Upper lobe of left lung (tissue), 6 donors: ENCODE data around the gene CDH13. TPM values are rescaled to one million over a fixed set of nuclear protein-coding genes. Genes with fewer than 3 reads are reported as not detected.

ENCODE experiments used
- ATAC-seq, 2 donors: fragments of 200-7000 bp; cut with Tn5 transposase; one replicate each; pipeline ENCODE4 v1.9.1; 2022; ENCODE audit warnings: mild to moderate bottlenecking in 2 of 2, moderate library complexity in 2 of 2; ENCODE audit not compliant: low FRiP score in 2 of 2
- DNase-seq, 2 donors: peaks; one replicate each; pipeline ENCODE4 v3.0.0-alpha.2; 2019 to 2020
- H3K27ac ChIP-seq, 4 donors: fragments of 200-600 bp; sonication (generic); one replicate each; pipeline ENCODE4 v1.5.1; 2016 to 2019
- H3K27me3 ChIP-seq, 4 donors: fragments of 200-600 bp; sonication (generic); one replicate each; pipeline ENCODE4 v1.5.1; 2017 to 2019
- H3K36me3 ChIP-seq, 4 donors: fragments of 200-600 bp; sonication (generic); one replicate each; pipeline ENCODE4 v1.5.1; 2016 to 2019
- H3K4me1 ChIP-seq, 4 donors: fragments of 200-600 bp; sonication (generic); one replicate each; pipeline ENCODE4 v1.5.1; 2018 to 2019
- H3K4me3 ChIP-seq, 4 donors: fragments of 200-600 bp; sonication (generic); one replicate each; pipeline ENCODE4 v1.5.1; 2017 to 2019; ENCODE audit warnings: mild to moderate bottlenecking in 2 of 4, moderate library complexity in 1 of 4
- H3K9me3 ChIP-seq, 4 donors: fragments of 200-600 bp; sonication (generic); one replicate each; pipeline ENCODE4 v1.5.1; 2018 to 2019
- EP300 ChIP-seq, 4 donors: sonication (generic); formaldehyde crosslinking; IDR thresholded peaks; one replicate each; pipeline ENCODE4 v1.5.1; 2017; ENCODE audit warnings: antibody characterized with exemption in 4 of 4, control low read depth in 2 of 4
- POLR2A ChIP-seq, 4 donors: fragments of 450-650 bp; IDR thresholded peaks; one replicate each; pipeline ENCODE4 v1.5.1; 2016 to 2017; ENCODE audit warnings: antibody characterized with exemption in 4 of 4, mild to moderate bottlenecking in 2 of 4
- POLR2AphosphoS5 ChIP-seq, 2 donors: sonication (generic); formaldehyde crosslinking; IDR thresholded peaks; one replicate each; pipeline ENCODE4 v1.5.1; 2017; ENCODE audit warnings: antibody characterized with exemption in 2 of 2
- WGBS, 2 donors: methylation state at CpG; one replicate each; pipeline ENCODE4 v1.1.5; 2017 to 2018; 5-methylcytosine and 5-hydroxymethylcytosine counted together
- total RNA-seq, 6 donors: library from RNA; depleted of rRNA in 4 of 6; stranded (reverse); fragments of >200 nt in 4 of 6; gene quantifications; one replicate each; pipeline versions ENCODE4 v1.1.0 to v1.2.1, GENCODE V29; 2016 to 2021
- TF ChIP-seq, protein P1 (sequence below), 6 experiments: fragments of 450-650 bp in 4 of 6; fragments of 200-600 bp in 2 of 6; sonication (generic) in 2 of 6; IDR thresholded peaks; one replicate each; pipeline ENCODE4 v1.5.1; 2016 to 2019; ENCODE audit warnings: antibody characterized with exemption in 6 of 6
- donor health status: DM: no; HTN: no; CAD: no; lungs with moderate emphysema.
- donor health status: DM: no; HTN: yes; CAD: no; lungs with severe emphysema.

Gene CDH13
- total RNA-seq, 6 donors from 2014 or later = 11.3 to 39.8 (median 19.9) TPM

DNA sequence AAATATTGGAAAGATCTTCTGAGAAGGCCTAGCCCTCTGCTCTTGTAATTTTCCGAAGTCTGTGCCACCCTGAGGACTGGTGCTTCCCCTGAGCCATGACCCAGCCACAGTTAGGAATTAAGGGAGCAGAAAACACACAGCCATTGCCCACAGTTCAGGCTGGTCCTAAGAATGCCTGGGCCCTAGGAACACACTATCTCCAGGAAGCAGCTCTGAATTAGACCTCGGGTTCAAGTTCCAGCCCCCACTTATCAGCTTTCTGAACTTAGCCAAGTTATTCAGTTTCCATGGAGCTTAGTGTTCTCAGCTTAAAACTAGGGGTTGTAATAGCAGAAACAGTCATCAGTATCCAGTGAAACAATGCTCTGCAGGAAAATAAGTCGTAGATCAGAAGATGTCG, 56.0 kb downstream of the CDH13 start:
- no peaks in the 10 kb centered on the region for H3K36me3 ChIP-seq
- H3K9me3 ChIP-seq = no peaks in the 10 kb centered on the region
- WGBS, 2 donors = 71 to 73% methylated on average over 4 of the region's 4 CpGs
- DNase-seq (no peak), ATAC-seq (no peak)
- H3K27me3 ChIP-seq = no peaks in the 10 kb centered on the region
- no peak overlapping the region for H3K4me3 ChIP-seq
- H3K4me1 ChIP-seq = no peaks in the 10 kb centered on the region
- no peak for TF ChIP-seq POLR2A (IDR thresholded peaks at IDR 0.05)
- no peak for TF ChIP-seq POLR2AphosphoS5 (IDR thresholded peaks at IDR 0.05)
- TF ChIP-seq EP300 (IDR thresholded peaks at IDR 0.05) = no peak
- TF ChIP-seq, protein P1, sequence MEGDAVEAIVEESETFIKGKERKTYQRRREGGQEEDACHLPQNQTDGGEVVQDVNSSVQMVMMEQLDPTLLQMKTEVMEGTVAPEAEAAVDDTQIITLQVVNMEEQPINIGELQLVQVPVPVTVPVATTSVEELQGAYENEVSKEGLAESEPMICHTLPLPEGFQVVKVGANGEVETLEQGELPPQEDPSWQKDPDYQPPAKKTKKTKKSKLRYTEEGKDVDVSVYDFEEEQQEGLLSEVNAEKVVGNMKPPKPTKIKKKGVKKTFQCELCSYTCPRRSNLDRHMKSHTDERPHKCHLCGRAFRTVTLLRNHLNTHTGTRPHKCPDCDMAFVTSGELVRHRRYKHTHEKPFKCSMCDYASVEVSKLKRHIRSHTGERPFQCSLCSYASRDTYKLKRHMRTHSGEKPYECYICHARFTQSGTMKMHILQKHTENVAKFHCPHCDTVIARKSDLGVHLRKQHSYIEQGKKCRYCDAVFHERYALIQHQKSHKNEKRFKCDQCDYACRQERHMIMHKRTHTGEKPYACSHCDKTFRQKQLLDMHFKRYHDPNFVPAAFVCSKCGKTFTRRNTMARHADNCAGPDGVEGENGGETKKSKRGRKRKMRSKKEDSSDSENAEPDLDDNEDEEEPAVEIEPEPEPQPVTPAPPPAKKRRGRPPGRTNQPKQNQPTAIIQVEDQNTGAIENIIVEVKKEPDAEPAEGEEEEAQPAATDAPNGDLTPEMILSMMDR (IDR thresholded peaks at IDR 0.05) = no peak
- H3K27ac ChIP-seq = no peak overlapping the region

DNA sequence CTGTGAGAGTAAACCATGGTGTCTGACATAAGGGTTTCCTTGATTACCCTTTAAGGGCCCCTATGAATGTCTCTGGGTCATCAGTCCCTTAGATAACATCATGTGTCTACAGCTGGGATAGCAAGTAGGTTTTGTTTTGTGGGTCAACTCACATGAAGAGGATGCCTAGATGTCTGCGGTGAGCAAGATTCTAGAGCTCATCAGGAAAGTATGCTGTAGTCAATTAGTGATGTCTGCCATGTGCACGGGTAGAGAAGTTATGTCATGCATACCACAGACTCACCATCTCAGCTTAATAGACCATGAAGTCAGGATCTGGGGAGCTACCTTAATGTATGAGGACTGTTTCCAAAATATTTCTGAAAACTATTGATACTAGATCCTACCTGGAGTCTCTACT, 57.5 kb downstream of the CDH13 start:
- Histone ChIP-seq H3K4me3 (no peak overlapping the region), H3K27me3 (no peaks in the 10 kb centered on the region), H3K4me1 (no peaks in the 10 kb centered on the region), H3K9me3 (no peaks in the 10 kb centered on the region), H3K36me3 (no peaks in the 10 kb centered on the region), H3K27ac (no peak overlapping the region)
- ATAC-seq (no peak), DNase-seq (no peak)
- 81 to 97% methylated on average over 2 of the region's 2 CpGs for WGBS, 2 donors
- no peak for TF ChIP-seq EP300 (IDR thresholded peaks at IDR 0.05)
- no peak for TF ChIP-seq POLR2A (IDR thresholded peaks at IDR 0.05)
- no peak for TF ChIP-seq POLR2AphosphoS5 (IDR thresholded peaks at IDR 0.05)
- TF ChIP-seq, protein P1 (IDR thresholded peaks at IDR 0.05) = no peak

DNA sequence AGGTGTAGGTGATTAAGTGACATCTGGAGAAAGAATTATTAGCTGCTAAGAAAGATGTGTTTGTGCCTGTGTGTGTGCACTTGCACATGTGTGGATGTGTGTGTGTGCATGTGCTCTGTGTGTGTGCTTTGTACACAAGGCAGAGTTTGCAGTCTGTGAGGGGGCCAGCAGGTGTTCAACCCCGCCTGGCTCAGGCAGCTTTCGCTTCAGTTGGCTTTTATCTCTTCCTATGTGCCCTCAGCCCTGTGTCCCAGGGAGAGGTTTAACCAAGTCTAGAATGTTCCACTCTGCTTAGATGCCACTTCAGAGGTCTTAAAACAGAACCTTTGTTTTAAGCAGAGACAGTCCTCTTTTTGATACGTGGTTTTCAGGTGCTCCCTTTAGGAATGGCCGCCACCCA, 58.8 kb downstream of the CDH13 start:
- 82 to 92% methylated on average over 4 of the region's 4 CpGs for WGBS, 2 donors
- H3K4me1 ChIP-seq = no peaks in the 10 kb centered on the region

DNA sequence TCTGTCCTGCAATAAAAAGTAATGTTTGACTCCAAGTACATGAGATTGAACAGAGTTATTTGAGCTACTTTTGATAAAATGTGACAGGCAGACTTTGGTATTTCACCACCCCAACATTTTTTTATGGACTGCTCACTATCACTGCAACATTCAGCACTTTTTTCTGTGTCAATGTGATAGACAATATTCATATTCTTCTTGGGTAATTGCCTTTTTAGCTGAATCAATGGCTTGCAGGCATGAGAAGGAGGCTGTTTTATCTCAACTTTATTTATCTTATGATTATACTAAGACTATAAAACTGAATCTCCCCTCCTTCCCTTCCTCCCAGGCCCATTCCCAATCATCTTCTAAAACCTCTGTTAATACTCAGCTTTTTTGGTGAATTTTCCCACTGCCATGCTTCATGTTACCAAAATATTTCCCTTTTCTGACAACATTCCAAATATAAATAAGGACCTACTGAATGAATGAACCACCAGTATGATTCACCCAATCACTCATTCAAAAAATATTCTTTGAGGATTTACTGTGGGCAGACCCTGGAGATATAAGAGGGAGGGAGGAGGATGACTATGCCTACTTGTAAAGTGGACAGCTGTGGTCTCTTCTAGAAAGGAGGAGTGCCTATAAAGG, 67.6 kb downstream of the CDH13 start:
- ATAC-seq = no peak
- H3K4me3 ChIP-seq = no peak overlapping the region
- H3K36me3 ChIP-seq = no peaks in the 10 kb centered on the region
- no peaks in the 10 kb centered on the region for H3K9me3 ChIP-seq
- H3K27me3 ChIP-seq = no peaks in the 10 kb centered on the region
- H3K27ac ChIP-seq = no peak overlapping the region
- TF ChIP-seq POLR2AphosphoS5 (IDR thresholded peaks at IDR 0.05) = no peak
- TF ChIP-seq EP300 (IDR thresholded peaks at IDR 0.05) = no peak
- no peak for TF ChIP-seq POLR2A (IDR thresholded peaks at IDR 0.05)
- DNase-seq = no peak
- peaks cover 0 to 3% (median under 1%) of the 10 kb centered on the region in 4 donors for H3K4me1 ChIP-seq

More for the DNA sequence above, 58.8 kb downstream of the CDH13 start:
- DNase-seq (no peak), ATAC-seq (no peak)
- TF ChIP-seq EP300 (IDR thresholded peaks at IDR 0.05) = no peak
- TF ChIP-seq, protein P1 (IDR thresholded peaks at IDR 0.05) = no peak
- TF ChIP-seq POLR2A (IDR thresholded peaks at IDR 0.05) = no peak
- TF ChIP-seq POLR2AphosphoS5 (IDR thresholded peaks at IDR 0.05) = no peak
- no peaks in the 10 kb centered on the region for H3K36me3 ChIP-seq
- no peaks in the 10 kb centered on the region for H3K27me3 ChIP-seq
- H3K27ac ChIP-seq = no peak overlapping the region
- no peak overlapping the region for H3K4me3 ChIP-seq
- no peaks in the 10 kb centered on the region for H3K9me3 ChIP-seq

DNA sequence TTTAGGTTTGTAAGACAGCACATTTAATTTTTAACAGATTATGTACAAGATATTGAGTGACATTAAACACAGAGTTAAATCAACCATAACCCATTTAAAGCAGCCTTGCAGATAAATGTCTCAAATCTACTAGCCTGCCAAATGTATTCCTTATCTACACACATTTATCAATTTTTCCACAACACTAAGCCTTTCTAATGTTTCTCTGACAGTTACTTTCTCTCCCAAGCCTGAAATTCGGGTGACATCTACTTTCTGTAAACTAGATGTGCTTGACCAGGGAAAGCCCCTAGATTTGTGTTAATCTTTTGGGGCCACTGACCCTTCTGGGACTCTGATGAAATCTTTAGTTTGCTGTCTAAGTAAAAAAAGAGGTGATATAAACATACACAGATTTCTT, 69.0 kb downstream of the CDH13 start:
- Histone ChIP-seq H3K4me1 (peaks cover 0 to 7% (median 3%) of the 10 kb centered on the region in 4 donors), H3K27me3 (no peaks in the 10 kb centered on the region), H3K36me3 (no peaks in the 10 kb centered on the region), H3K27ac (no peak overlapping the region), H3K4me3 (no peak overlapping the region), H3K9me3 (no peaks in the 10 kb centered on the region)
- DNase-seq (no peak), ATAC-seq (no peak)
- 44 to 65% methylated on average over 1 of the region's 1 CpG for WGBS, 2 donors
- no peak for TF ChIP-seq POLR2A (IDR thresholded peaks at IDR 0.05)

DNA sequence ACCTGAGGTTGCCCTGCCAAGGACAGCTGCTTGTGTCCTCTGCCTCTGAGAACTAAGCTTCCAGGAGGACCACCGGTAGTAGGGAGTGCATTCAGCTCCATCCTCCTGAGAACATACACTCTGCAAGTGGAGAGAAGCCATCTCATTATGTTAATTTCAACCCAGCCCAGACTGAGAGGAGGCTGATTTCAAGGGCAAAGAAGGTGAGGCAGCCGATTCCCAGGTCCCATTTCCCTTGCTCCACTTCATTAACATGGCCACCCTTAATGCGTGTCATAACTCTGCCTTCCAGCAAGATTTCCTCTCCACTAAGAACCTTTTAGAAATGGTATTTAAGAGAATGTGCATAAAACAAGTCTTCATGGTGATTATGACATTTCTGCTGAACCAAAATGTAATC, 72.5 kb downstream of the CDH13 start:
- DNase-seq = no peak
- no peaks in the 10 kb centered on the region for H3K36me3 ChIP-seq
- no peak overlapping the region for H3K4me3 ChIP-seq
- peaks cover 3 to 10% (median 6%) of the 10 kb centered on the region in 4 donors for H3K4me1 ChIP-seq
- no peak for TF ChIP-seq POLR2AphosphoS5 (IDR thresholded peaks at IDR 0.05)
- no peak for TF ChIP-seq POLR2A (IDR thresholded peaks at IDR 0.05)
- no peak for TF ChIP-seq EP300 (IDR thresholded peaks at IDR 0.05)
- TF ChIP-seq, protein P1 (IDR thresholded peaks at IDR 0.05) = no peak
- H3K27me3 ChIP-seq = no peaks in the 10 kb centered on the region
- no peaks in the 10 kb centered on the region for H3K9me3 ChIP-seq
- no peak for ATAC-seq
- peak overlapping the region in 1 of 4 donors; percentile 41 for H3K27ac ChIP-seq
- 71 to 78% methylated on average over 3 of the region's 3 CpGs for WGBS, 2 donors
